KOPT-K1 (cell line): ENCODE data around the gene DAB1.

Experiments used
- H3K27ac ChIP-seq: fragments of 200-600 bp; sonication (generic); 2 replicates; pipeline ENCODE4 v1.5.1; 2016; ENCODE audit warnings: antibody characterized with exemption, mild to moderate bottlenecking, low read depth, low read length; ENCODE audit not compliant: poor library complexity, severe bottlenecking
- H3K36me3 ChIP-seq: fragments of 200-600 bp; sonication (generic); 2 replicates; pipeline ENCODE4 v1.5.1; 2017; ENCODE audit warnings: antibody characterized with exemption, mild to moderate bottlenecking, low read length, moderate library complexity; ENCODE audit not compliant: insufficient read depth
- H3K9me3 ChIP-seq: fragments of 200-600 bp; sonication (generic); 2 replicates; pipeline ENCODE4 v1.5.1; 2017; ENCODE audit warnings: antibody characterized with exemption, low read length, mild to moderate bottlenecking; ENCODE audit not compliant: insufficient read depth, poor library complexity, severe bottlenecking

Gene DAB1

GRCh38 chr1:57302812-57303596, 120.9 kb downstream of the DAB1 start:
- H3K36me3 ChIP-seq: no peaks in the 10 kb centered on the region
- H3K27ac ChIP-seq: no peak overlapping the region
- no peaks in the 10 kb centered on the region for H3K9me3 ChIP-seq

- Histone ChIP-seq H3K9me3 (no peaks in the 10 kb centered on the region), H3K27ac (no peak overlapping the region), H3K36me3 (no peaks in the 10 kb centered on the region)
These were observed 123.7 kb downstream of the DAB1 start for GRCh38 chr1:57300186-57300585.

GRCh38 chr1:57296726-57297250, 127.1 kb downstream of the DAB1 start:
- Histone ChIP-seq H3K27ac (no peak overlapping the region), H3K36me3 (no peaks in the 10 kb centered on the region)

GRCh38 chr1:57295326-57295725, 128.5 kb downstream of the DAB1 start:
- Histone ChIP-seq H3K27ac (no peak overlapping the region), H3K36me3 (no peaks in the 10 kb centered on the region), H3K9me3 (no peaks in the 10 kb centered on the region)

More at GRCh38 chr1:57296726-57297250, 127.1 kb downstream of the DAB1 start:
- H3K9me3 ChIP-seq: no peaks in the 10 kb centered on the region

- Histone ChIP-seq H3K36me3 (no peaks in the 10 kb centered on the region), H3K9me3 (no peaks in the 10 kb centered on the region), H3K27ac (no peak overlapping the region)
These were observed 129.7 kb downstream of the DAB1 start for GRCh38 chr1:57294177-57294576.

- Histone ChIP-seq H3K9me3 (no peaks in the 10 kb centered on the region), H3K27ac (no peak overlapping the region), H3K36me3 (no peaks in the 10 kb centered on the region)
These were observed 130.6 kb downstream of the DAB1 start for GRCh38 chr1:57293214-57293613.

- Histone ChIP-seq H3K27ac (no peak overlapping the region), H3K36me3 (no peaks in the 10 kb centered on the region), H3K9me3 (no peaks in the 10 kb centered on the region)
These were observed 134.1 kb downstream of the DAB1 start for GRCh38 chr1:57289781-57290180.

GRCh38 chr1:57285992-57286391, 137.9 kb downstream of the DAB1 start:
- Histone ChIP-seq H3K27ac (no peak overlapping the region), H3K9me3 (no peaks in the 10 kb centered on the region), H3K36me3 (no peaks in the 10 kb centered on the region)

- no peaks in the 10 kb centered on the region for H3K9me3 ChIP-seq
- H3K27ac ChIP-seq: no peak overlapping the region
- H3K36me3 ChIP-seq: no peaks in the 10 kb centered on the region
These were observed 141.4 kb downstream of the DAB1 start for GRCh38 chr1:57282411-57282810.

- H3K27ac ChIP-seq: no peak overlapping the region
These were observed 142.5 kb downstream of the DAB1 start for GRCh38 chr1:57281324-57281723.

GRCh38 chr1:57279909-57280666, 143.8 kb downstream of the DAB1 start:
- H3K27ac ChIP-seq: no peak overlapping the region
- H3K9me3 ChIP-seq: no peaks in the 10 kb centered on the region
- H3K36me3 ChIP-seq: no peaks in the 10 kb centered on the region

More at GRCh38 chr1:57281324-57281723, 142.5 kb downstream of the DAB1 start:
- Histone ChIP-seq H3K9me3 (no peaks in the 10 kb centered on the region), H3K36me3 (no peaks in the 10 kb centered on the region)

- Histone ChIP-seq H3K9me3 (no peaks in the 10 kb centered on the region), H3K27ac (no peak overlapping the region), H3K36me3 (no peaks in the 10 kb centered on the region)
These were observed 145.3 kb downstream of the DAB1 start for GRCh38 chr1:57278558-57278957.

GRCh38 chr1:57277681-57278080, 146.2 kb downstream of the DAB1 start:
- Histone ChIP-seq H3K36me3 (no peaks in the 10 kb centered on the region), H3K27ac (no peak overlapping the region), H3K9me3 (no peaks in the 10 kb centered on the region)

GRCh38 chr1:57276918-57277317, 146.9 kb downstream of the DAB1 start:
- Histone ChIP-seq H3K36me3 (no peaks in the 10 kb centered on the region), H3K27ac (no peak overlapping the region), H3K9me3 (no peaks in the 10 kb centered on the region)

GRCh38 chr1:57272601-57273000, 151.3 kb downstream of the DAB1 start:
- Histone ChIP-seq H3K9me3 (no peaks in the 10 kb centered on the region), H3K27ac (no peak overlapping the region), H3K36me3 (no peaks in the 10 kb centered on the region)
